ENCODE data around the gene GKN1.

Gene GKN1

GRCh38 chr2:69010437-69011194 lies 36.2 kb downstream of the GKN1 start:
- no peak for DNase-seq

DNA sequence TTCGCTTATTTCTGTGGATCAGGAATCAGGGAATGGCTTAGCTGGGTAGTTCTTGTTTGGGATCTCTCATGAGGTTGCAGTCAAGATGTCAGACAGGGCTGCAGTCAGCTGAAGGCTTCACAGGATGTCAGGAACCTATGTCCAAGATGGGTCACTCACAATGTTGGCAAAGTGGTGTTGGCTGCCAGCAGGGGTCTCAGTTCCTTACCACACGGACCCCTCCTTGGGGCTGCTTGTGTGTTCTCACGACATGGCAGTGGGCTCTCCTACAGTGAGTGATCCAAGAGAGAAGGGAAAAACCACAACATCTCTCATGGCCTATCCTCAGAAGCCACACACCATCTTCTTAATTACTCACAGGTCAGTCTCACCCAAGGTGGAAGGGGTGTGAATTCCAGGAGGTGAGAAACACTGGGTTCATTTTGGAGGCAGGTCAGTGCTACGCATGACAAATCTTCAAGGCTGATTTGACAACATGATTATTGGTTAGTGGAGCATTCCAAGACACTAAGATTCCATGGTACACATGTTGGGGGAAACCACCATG lies 37.2 kb downstream of the GKN1 start:
- no peak for DNase-seq

DNA sequence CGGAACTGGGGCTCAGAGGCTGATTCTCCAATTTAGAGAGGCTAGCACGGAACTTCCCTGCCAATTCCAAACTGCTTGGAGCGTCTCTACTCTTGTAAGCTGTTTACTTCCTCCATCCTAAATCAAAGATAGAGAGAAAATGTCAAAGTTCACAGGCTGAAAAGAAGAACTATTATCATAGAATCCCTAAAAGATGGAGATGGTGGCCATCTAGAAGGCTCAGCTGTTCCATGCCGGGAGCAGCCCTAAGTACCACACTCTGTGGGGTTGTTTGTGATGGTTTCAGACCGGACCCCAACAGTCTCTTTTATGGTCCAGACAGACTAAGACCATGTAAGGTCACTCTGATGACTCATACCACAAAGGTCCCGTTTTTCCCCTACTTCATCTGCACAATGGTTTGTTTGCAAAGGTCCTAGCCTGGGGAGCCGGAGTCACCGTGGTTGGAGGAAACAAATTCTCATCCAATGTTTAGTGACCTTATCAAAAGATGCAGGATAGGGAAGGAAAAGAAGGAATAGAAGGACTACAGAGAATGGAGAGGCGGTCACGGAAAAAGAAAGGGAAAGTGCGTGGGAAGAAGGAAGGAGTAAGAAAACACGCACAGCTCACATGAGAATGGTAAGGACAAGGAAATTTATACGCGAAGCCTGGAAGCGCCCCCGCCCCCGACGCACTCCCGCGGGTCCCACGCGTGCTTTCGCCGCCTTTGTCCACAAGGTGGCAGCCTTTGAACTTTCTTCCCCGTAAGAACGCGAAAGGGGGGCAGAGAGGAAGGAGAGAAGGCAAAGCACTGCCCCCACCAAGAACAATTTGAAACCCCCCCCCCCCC lies 38.1 kb downstream of the GKN1 start:
- peak; percentile 43 for DNase-seq

DNA sequence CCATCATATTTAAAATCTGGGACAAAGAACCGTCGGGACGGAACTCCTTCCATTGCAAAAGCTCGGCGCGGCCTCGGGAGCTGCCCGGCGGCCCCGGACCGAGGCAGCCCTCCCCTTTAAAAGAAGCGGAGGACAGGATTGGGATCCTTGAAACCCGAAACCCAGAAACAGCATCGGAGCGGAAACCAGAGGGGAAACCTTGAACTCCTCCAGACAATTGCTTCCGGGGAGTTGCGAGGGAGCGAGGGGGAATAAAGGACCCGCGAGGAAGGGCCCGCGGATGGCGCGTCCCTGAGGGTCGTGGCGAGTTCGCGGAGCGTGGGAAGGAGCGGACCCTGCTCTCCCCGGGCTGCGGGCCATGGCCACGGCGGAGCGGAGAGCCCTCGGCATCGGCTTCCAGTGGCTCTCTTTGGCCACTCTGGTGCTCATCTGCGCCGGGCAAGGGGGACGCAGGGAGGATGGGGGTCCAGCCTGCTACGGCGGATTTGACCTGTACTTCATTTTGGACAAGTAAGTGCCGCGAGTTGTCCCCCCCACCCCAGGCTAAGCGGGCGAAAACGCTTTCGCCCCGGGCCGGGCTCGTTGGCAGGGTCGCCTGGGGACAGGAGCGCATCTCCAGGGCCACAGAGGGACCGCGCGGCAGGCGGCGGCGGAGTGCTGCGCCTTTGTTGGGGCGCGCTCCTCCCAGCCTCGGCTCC lies 38.9 kb downstream of the GKN1 start, which contains the start of gene ANTXR1:
Gene ANTXR1 (plus strand): TSS at position 38 of the 698 bp plus-strand sequence. CDS start 321 bp downstream, at position 359.
- DNase-seq = no peak

DNA sequence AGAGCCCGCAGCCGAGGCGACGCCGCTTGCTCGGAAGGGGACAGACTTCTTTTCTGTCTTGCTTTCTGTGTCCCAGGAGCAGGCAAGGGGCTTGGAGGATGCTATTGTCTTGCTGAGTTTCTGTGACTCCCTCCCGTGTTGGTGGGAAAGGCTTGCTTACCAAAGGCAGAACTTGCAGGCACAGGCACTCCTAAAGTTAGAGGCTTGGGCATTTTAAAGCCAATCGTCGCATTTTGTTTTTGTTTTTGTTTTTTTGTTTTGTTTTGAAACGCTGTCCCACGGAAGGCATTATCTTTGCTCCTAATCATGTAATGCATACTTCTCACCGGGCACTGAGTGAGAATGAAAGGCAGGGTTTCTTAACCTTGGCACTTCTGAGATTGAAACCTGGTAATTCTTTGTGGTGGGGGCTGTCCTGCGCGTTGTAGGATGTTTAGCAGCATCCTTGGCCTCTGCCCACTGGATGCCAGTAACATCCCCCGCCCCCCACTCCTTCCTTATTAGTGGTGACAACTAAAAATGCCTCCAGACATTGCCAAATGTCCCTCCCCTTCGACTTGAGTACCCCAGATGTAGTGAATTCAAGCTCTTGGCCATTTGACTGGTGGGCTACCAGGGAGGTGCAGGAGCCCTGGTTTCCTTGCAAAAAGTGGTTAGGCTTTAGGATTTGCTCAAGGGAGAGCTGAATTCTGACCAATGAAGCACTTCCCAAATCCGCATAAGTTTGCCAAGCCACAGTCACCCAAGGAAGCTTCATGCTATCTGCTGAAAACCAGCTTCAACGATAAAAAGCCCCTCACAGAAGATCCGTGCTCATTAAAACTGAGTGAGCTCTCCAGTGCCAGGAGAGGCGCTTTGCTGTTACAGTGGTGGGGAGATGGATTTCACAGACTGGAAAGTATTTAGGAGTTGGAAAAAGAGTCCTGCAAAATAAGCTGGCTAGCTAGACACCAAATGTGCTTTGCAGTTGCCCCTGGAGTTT lies 39.7 kb downstream of the GKN1 start:
- DNase-seq = no peak

GRCh38 chr2:69017080-69017479 lies 42.6 kb downstream of the GKN1 start:
- DNase-seq = no peak

DNA sequence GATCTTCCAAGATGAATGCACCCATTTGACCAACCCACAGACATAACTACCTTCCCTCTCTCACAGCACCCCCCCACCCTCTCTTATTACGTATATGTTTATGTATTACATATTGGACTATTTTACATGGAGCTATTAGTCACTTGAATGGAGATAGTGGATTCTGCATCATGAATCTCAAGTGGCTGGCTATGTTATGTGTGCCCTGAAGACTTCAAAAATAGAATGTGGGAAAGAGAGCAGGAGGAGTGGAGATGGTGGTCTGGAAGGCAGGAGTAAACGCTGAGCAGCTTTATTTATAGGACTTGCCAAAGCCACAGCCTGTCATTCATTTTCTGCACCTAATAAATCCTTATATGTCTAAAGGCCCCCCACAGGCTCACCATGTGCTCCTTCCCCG lies 43.4 kb downstream of the GKN1 start:
- no peak for DNase-seq

GRCh38 chr2:69018678-69019095 lies 44.3 kb downstream of the GKN1 start:
- no peak for DNase-seq

GRCh38 chr2:69020496-69021426 lies 46.3 kb downstream of the GKN1 start:
- no peak for DNase-seq

- DNase-seq = no peak
These were observed 47.3 kb downstream of the GKN1 start for GRCh38 chr2:69021727-69022126.

- no peak for DNase-seq
These were observed 48.1 kb downstream of the GKN1 start for GRCh38 chr2:69022548-69022947.

- no peak for DNase-seq
These were observed 48.8 kb downstream of the GKN1 start for GRCh38 chr2:69023236-69023635.

DNA sequence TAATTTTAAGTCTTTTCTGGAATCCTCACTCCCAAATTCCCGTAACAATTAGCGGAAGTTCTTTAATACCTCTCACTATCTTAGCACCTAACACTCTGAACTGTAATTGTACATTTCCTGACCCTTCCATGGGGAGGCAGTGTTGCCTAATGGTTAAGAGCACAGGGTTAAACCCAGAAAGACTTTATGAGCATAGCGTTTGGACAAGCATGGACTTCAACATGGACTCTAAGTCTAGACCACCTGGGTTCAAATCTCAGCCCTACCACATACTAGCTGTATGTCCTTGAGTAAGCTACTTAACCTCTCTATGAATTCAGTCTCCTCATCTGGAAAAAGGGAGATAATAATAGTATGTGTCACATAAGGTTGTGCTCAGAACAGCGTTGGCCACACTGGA lies 51.6 kb downstream of the GKN1 start:
- no peak for DNase-seq

- DNase-seq = no peak
These were observed 52.4 kb downstream of the GKN1 start for GRCh38 chr2:69026691-69027459.
